Measurements from ENCODE around the gene CCDC74B.
"Not testable (repeated sequence)": the region's sequence is repeated elsewhere in the genome, so short reads cannot be mapped to it uniquely, and the experiment has no call there.

The CCDC74B gene

GRCh38 chr2:130165293-130166016 lies 20.5 kb upstream of the CCDC74B start:
- no peak for DNase-seq

GRCh38 chr2:130162968-130163367 lies 18.1 kb upstream of the CCDC74B start:
- DNase-seq = no peak

GRCh38 chr2:130162486-130162885 lies 17.6 kb upstream of the CCDC74B start:
- DNase-seq = not testable (repeated sequence)

- DNase-seq = not testable (repeated sequence)
Observed at GRCh38 chr2:130160838-130161705, 16.2 kb upstream of the CCDC74B start.

GRCh38 chr2:130160131-130160530 lies 15.2 kb upstream of the CCDC74B start:
- no peak for DNase-seq

- not testable (repeated sequence) for DNase-seq
Observed at GRCh38 chr2:130159376-130159775, 14.5 kb upstream of the CCDC74B start.

GRCh38 chr2:130158631-130159030 lies 13.7 kb upstream of the CCDC74B start:
- no peak for DNase-seq

- not testable (repeated sequence) for DNase-seq
Observed at GRCh38 chr2:130157825-130158514, 13.1 kb upstream of the CCDC74B start.

- DNase-seq = not testable (repeated sequence)
Observed at GRCh38 chr2:130157354-130157753, 12.4 kb upstream of the CCDC74B start.

- no peak for DNase-seq
Observed at GRCh38 chr2:130156624-130157004, 11.7 kb upstream of the CCDC74B start.

GRCh38 chr2:130155956-130156623 lies 11.2 kb upstream of the CCDC74B start:
- DNase-seq = not testable (repeated sequence)

- DNase-seq = no peak
Observed at GRCh38 chr2:130154773-130155765, 10.2 kb upstream of the CCDC74B start.

- DNase-seq = not testable (repeated sequence)
Observed at GRCh38 chr2:130154423-130154770, 9.5 kb upstream of the CCDC74B start.

GRCh38 chr2:130153721-130154422 lies 9.0 kb upstream of the CCDC74B start:
- DNase-seq = not testable (repeated sequence)

- no peak for DNase-seq
Observed at GRCh38 chr2:130152816-130153595, 8.1 kb upstream of the CCDC74B start.

- DNase-seq = not testable (repeated sequence)
Observed at GRCh38 chr2:130152136-130152815, 7.4 kb upstream of the CCDC74B start.

- not testable (repeated sequence) for DNase-seq
Observed at GRCh38 chr2:130151145-130151512, 6.2 kb upstream of the CCDC74B start.

- DNase-seq = no peak
Observed at GRCh38 chr2:130150181-130151144, 5.6 kb upstream of the CCDC74B start.
